DMS 273 treated with DMSO at 0.1 percent for 48 hours (cell line): ENCODE results near the gene PTGIS.
"Not testable (repeated sequence)": the region's sequence is repeated elsewhere in the genome, so short reads cannot be mapped to it uniquely, and the experiment has no call there.

Experiments
- DNase-seq: peaks from one replicate; lab custom pipeline; 2025; lab: John Stamatoyannopoulos, UW

Gene PTGIS

GRCh38 chr20:49567421-49568277 lies at the start of gene PTGIS:
TSS of gene PTGIS (minus strand) at chr20:49568137. CDS start at chr20:49568116, 21 bp downstream.
- DNase-seq: no peak

- not testable (repeated sequence) for DNase-seq
Observed at GRCh38 chr20:49617394-49617793, 49.5 kb upstream of the PTGIS start.

GRCh38 chr20:49616154-49617007 lies 48.4 kb upstream of the PTGIS start:
- no peak for DNase-seq

- DNase-seq: no peak
Observed at GRCh38 chr20:49615401-49616153, 47.6 kb upstream of the PTGIS start.

GRCh38 chr20:49615051-49615400 lies 47.1 kb upstream of the PTGIS start:
- DNase-seq: not testable (repeated sequence)

GRCh38 chr20:49614338-49615050 lies 46.6 kb upstream of the PTGIS start:
- DNase-seq: no peak

GRCh38 chr20:49612127-49612738 lies 44.3 kb upstream of the PTGIS start:
- no peak for DNase-seq

- DNase-seq: not testable (repeated sequence)
Observed at GRCh38 chr20:49611539-49612126, 43.7 kb upstream of the PTGIS start.

- no peak for DNase-seq
Observed at GRCh38 chr20:49610691-49611538, 43.0 kb upstream of the PTGIS start.

GRCh38 chr20:49608752-49609670 lies 41.1 kb upstream of the PTGIS start:
- peak; percentile 19 for DNase-seq

GRCh38 chr20:49607568-49607967 lies 39.6 kb upstream of the PTGIS start:
- DNase-seq: no peak

- DNase-seq: peak; percentile 9
Observed at GRCh38 chr20:49603209-49603627, 35.3 kb upstream of the PTGIS start.

- no peak for DNase-seq
Observed at GRCh38 chr20:49602345-49603208, 34.6 kb upstream of the PTGIS start.

- no peak for DNase-seq
Observed at GRCh38 chr20:49601153-49601924, 33.4 kb upstream of the PTGIS start.

- DNase-seq: no peak
Observed at GRCh38 chr20:49599746-49600113, 31.8 kb upstream of the PTGIS start.

- DNase-seq: no peak
Observed at GRCh38 chr20:49597825-49598395, 30.0 kb upstream of the PTGIS start.
